ENCODE results near the gene PAK1. TPM values are rescaled to one million over a fixed set of nuclear protein-coding genes. Genes with fewer than 3 reads are reported as not detected.

PAK1 gene
- polyA plus RNA-seq, 4 donors = 84.8 to 94.6 (median 90.5) TPM

- no peak for DNase-seq (ENCODE audit: low read depth in 4 of 4, low spot score in 3 of 4)
Measured at GRCh38 chr11:77379253-77379652, 94.6 kb downstream of the PAK1 start.

DNA sequence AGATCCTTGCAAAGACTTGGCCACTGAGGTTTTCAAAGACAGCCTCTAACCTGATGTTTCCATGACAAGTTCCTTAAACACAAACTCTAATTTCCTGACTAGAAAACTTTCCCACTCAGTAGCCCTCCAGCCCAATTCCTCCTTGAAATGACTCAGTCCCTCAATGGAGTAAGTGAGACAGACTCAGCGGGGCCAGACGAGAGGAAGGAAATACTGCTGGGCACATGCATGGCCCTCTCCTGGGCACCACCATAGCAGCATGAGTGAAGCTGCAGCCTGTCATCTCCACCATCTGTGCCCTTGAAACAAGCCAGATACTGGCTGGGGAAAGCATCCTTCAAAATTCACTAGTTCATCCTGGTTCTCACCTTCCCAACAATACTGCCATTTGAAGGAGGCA lies 96.2 kb downstream of the PAK1 start:
- no peak for DNase-seq (ENCODE audit: low read depth in 4 of 4, low spot score in 3 of 4)

- DNase-seq (ENCODE audit: low read depth in 4 of 4, low spot score in 3 of 4) = no peak
Measured at GRCh38 chr11:77375107-77375506, 98.8 kb downstream of the PAK1 start.

- DNase-seq (ENCODE audit: low read depth in 4 of 4, low spot score in 3 of 4) = no peak
Measured at GRCh38 chr11:77374611-77375031, 99.3 kb downstream of the PAK1 start.

- DNase-seq (ENCODE audit: low read depth in 4 of 4, low spot score in 3 of 4) = no peak
Measured at GRCh38 chr11:77374108-77374507, 99.8 kb downstream of the PAK1 start.

- DNase-seq (ENCODE audit: low read depth in 4 of 4, low spot score in 3 of 4) = no peak
Measured at GRCh38 chr11:77372726-77373125, 101.2 kb downstream of the PAK1 start.

DNA sequence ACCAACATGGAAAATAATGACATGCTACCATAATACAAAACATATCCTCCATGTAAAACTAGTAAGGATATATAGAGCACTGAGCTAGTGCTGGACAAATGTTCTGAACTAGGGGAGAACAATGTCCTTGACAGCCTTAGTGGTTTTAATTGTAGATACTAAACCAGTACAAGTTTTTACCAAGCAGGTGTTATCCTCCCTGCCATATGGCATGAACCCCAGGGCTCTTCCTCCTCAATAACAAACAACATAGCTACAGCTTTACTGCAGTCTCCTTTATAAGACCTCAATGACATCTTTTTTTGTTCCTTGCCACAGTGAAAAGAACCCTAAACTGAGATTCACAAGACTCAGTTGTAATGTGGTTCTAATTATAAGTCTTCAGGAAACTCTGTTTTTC lies 102.2 kb downstream of the PAK1 start:
- DNase-seq (ENCODE audit: low read depth in 4 of 4, low spot score in 3 of 4) = no peak

GRCh38 chr11:77370217-77370616 lies 103.7 kb downstream of the PAK1 start:
- no peak for DNase-seq (ENCODE audit: low read depth in 4 of 4, low spot score in 3 of 4)

DNA sequence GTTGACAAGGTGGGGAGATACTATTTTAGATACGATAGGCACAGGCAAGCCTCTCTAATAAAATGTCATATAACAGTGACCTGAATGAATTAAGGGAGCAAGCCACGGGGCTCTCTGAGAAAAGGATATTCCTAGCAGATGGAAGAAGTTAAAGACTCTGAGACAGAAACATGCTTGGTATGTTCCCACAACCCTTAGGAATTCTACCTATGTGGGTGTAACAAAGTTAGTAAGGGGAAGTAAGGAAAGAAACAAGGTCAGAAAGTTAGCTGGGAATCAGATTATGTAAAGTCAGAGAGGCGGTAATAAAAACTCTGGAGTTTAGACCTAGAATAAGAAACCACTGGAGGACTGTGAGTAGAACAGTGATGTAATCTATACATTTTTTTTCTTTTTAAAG lies 112.7 kb downstream of the PAK1 start:
- DNase-seq (ENCODE audit: low read depth in 4 of 4, low spot score in 3 of 4) = no peak

- DNase-seq (ENCODE audit: low read depth in 4 of 4, low spot score in 3 of 4) = no peak
Measured at GRCh38 chr11:77359481-77359880, 114.4 kb downstream of the PAK1 start.

- DNase-seq (ENCODE audit: low read depth in 4 of 4, low spot score in 3 of 4) = no peak
Measured at GRCh38 chr11:77353131-77353530, 120.8 kb downstream of the PAK1 start.

DNA sequence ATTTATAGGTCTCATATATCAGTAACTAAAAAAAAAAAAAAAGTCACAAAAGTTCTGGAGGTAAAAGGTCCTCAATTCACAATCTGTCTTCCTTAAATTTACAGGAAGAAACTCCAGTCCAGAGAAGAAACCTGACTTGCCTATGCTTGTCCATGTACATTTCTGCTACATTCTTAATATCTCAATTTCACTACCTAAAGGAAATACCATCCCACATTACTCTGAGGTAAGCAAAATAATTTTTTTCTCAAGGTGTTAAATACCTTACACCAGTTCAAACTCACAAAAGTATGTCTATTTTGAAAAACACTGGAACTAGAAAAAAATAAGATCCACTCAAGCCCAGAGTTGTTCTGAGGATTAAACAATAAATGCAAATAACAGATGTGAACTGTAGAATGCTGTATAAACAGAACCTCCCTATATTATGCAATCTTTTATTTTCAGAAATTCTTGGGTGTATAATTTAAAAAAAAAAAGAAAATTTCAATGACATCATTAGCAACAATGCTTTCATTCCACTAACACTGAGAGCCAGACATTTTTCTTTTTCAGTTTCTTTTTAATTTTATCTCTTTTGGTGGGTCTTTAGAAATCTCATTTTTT lies 122.5 kb downstream of the PAK1 start:
- DNase-seq (ENCODE audit: low read depth in 4 of 4, low spot score in 3 of 4) = no peak

GRCh38 chr11:77347948-77348347 lies 125.9 kb downstream of the PAK1 start:
- no peak for DNase-seq (ENCODE audit: low read depth in 4 of 4, low spot score in 3 of 4)

GRCh38 chr11:77346906-77347603 lies 126.8 kb downstream of the PAK1 start:
- DNase-seq (ENCODE audit: low read depth in 4 of 4, low spot score in 3 of 4) = no peak

DNA sequence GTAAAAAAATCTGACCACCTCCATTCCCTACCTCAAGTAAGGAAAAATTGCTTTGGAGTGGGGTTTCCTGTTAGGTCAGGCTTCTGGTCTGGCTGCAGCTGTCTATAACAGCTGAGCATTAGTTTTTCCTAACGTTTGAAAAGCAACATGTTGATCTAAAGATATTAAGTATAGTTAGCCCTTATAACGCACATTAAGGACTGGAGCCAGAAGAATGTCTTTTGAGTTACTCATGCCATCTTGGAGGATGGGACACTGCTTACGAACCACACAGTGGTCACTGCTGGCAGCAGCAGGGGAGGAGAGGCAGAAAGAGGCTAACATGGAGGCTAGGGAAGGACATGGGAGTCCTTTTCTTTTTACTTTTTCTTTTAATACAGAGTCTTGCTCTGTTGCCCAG lies 128.3 kb downstream of the PAK1 start:
- DNase-seq (ENCODE audit: low read depth in 4 of 4, low spot score in 3 of 4) = no peak

DNA sequence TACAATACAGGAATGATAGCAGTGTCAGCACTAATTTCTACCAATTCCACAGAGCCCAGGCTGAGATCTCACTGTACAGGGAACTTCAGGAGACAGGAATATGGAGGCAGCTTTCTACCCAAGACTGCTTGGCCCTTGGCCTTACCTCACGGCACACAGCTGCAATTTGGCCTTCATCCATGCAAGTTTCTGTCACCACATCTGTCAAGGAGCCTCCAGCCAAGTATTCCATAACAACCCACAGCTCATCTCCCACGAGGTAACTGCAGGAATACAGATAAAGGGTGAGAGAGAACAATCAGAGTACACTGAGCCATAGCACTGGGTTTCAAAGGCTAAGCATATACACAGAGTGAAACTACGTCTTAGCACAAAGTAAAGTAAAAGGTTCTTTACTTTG lies 133.4 kb downstream of the PAK1 start:
- no peak for DNase-seq (ENCODE audit: low read depth in 4 of 4, low spot score in 3 of 4)

DNA sequence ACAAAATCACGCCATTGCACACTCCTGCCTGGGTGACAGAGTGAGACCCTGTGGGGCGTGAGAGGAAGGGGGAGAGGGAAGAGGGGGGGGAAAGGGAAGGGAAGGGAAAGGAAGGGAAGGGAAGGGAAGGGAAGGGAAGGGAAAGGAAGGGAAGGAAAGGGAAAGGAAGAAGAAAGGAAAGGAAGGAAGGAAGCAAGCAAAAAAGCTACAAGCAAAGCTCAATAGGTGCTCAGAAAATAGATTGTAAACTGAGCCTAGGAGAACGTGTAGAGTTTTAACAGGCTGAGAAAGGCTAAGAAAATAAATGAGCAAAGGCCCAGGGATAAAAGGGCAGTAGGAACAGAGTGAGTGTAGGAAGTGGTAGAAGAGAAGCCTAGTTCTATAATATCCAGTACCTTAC lies 141.6 kb downstream of the PAK1 start:
- DNase-seq (ENCODE audit: low read depth in 4 of 4, low spot score in 3 of 4) = no peak

- DNase-seq (ENCODE audit: low read depth in 4 of 4, low spot score in 3 of 4) = no peak
Measured at GRCh38 chr11:77325159-77325558, 148.7 kb downstream of the PAK1 start.

GRCh38 chr11:77324508-77324907 lies 149.4 kb downstream of the PAK1 start:
- DNase-seq (ENCODE audit: low read depth in 4 of 4, low spot score in 3 of 4) = no peak

DNA sequence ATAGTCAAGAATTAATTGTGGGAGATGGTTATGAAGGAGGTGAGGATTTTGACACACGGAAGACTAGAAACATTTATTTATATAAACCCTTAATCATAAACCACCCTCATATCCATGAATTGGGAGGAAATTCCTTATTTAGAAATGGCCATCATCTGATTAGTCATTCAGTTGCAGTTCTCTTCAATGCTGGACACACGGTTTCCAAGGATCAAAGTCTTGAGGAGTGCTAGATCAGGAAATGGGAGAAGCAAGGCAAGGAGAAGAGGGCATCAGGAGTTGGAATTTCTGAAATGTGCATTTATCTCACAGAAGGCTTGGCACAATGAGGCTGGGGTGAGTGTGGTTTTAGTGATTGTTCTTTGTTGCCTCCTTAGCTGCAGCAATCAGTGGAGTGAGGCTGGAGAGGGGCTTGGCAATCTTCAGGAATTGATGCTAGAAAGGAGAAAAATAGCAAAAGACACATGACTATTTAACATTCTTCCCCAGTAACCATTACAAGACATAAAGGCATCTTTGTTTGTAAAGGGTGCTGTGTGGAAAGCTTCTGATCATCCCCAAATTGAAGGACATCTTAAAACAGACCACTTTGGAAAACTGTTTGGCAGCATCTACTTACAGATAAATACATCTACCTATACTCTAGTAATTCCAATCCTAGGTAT lies 150.8 kb downstream of the PAK1 start:
- no peak for DNase-seq (ENCODE audit: low read depth in 4 of 4, low spot score in 3 of 4)

- no peak for DNase-seq (ENCODE audit: low read depth in 4 of 4, low spot score in 3 of 4)
Measured at GRCh38 chr11:77322506-77322905, 151.4 kb downstream of the PAK1 start.

DNA sequence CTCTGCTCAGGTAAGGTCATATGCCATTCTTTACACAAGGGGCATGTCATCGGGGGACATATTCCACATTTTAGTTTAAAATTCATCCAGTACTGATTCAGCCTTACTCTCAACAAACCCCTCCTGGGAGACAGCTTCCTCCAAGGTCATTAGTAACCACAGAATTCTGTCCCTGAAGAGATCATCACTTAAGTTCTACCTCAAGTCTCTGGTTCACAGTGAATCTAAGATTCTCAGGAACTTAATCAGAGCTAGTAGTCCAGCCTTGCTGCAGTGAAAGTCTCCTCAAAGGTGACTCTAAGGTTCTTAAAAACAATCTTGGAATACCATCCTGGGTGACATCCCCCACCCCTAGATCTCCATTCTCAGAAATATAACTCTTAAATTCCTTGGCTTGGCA lies 153.5 kb downstream of the PAK1 start:
- no peak for DNase-seq (ENCODE audit: low read depth in 4 of 4, low spot score in 3 of 4)
